Karpas-422 (cell line): ENCODE measurements around the gene MTHFD1L. TPM values are rescaled to one million over a fixed set of nuclear protein-coding genes. Genes with fewer than 3 reads are reported as not detected.

Experiments used
- DNase-seq: peaks from one replicate; pipeline ENCODE4 v3.0.0-alpha.2; 2015
- H2AFZ ChIP-seq: fragments of 200-600 bp; sonication (generic); 2 replicates; pipeline ENCODE4 v1.6.1; 2014; ENCODE audit warnings: antibody characterized with exemption, low read length, mixed read lengths
- H3K27ac ChIP-seq: fragments of 200-600 bp; sonication (generic); 2 replicates; pipeline ENCODE4 v1.5.1; 2014; ENCODE audit warnings: mild to moderate bottlenecking, low read length, moderate library complexity
- H3K27me3 ChIP-seq: fragments of 200-600 bp; sonication (generic); 2 replicates; pipeline ENCODE4 v1.6.1; 2014; ENCODE audit warnings: low read length, mixed read lengths
- H3K36me3 ChIP-seq: fragments of 200-600 bp; sonication (generic); 2 replicates; pipeline ENCODE4 v1.6.1; 2014; ENCODE audit warnings: low read length, mixed read lengths; ENCODE audit not compliant: insufficient read depth
- H3K4me1 ChIP-seq: fragments of 200-600 bp; sonication (generic); 2 replicates; pipeline ENCODE4 v1.6.1; 2014; ENCODE audit warnings: mild to moderate bottlenecking, low read length, mixed read lengths
- H3K4me2 ChIP-seq: fragments of 200-600 bp; sonication (generic); 2 replicates; pipeline ENCODE4 v1.6.1; 2014; ENCODE audit warnings: low read length, low read depth, mild to moderate bottlenecking; ENCODE audit not compliant: poor library complexity, severe bottlenecking
- H3K4me3 ChIP-seq: fragments of 200-600 bp; sonication (generic); 2 replicates; pipeline ENCODE4 v1.5.1; 2014; ENCODE audit warnings: mild to moderate bottlenecking, antibody characterized with exemption, low read length, mixed read lengths
- H3K79me2 ChIP-seq: fragments of 200-600 bp; sonication (generic); 2 replicates; pipeline ENCODE4 v1.6.1; 2014; ENCODE audit warnings: mild to moderate bottlenecking, low read length, mixed read lengths
- H3K9ac ChIP-seq: fragments of 200-600 bp; sonication (generic); 2 replicates; pipeline ENCODE4 v1.6.0; 2014; ENCODE audit warnings: low read length
- H3K9me2 ChIP-seq: fragments of 200-600 bp; sonication (generic), shearing (Covaris generic); replicated peaks from 2 replicates; pipeline ENCODE4 v1.6.0; 2014; ENCODE audit warnings: mild to moderate bottlenecking, low read length, moderate library complexity; ENCODE audit not compliant: insufficient read depth
- H3K9me3 ChIP-seq: fragments of 300-700, 200-600 bp; sonication (generic); 2 replicates; pipeline ENCODE4 v1.6.1; 2014; ENCODE audit warnings: low read length, mixed read lengths
- H4K20me1 ChIP-seq: fragments of 200-600 bp; sonication (generic); 2 replicates; pipeline ENCODE4 v1.6.1; 2014; ENCODE audit warnings: mild to moderate bottlenecking, antibody characterized with exemption, low read length, low read depth; ENCODE audit not compliant: insufficient read depth
- total RNA-seq: library from RNA; depleted of rRNA; stranded (reverse); fragments of >200 nt; shearing (Covaris generic); gene quantifications from 2 replicates; pipeline ENCODE4 v1.2.3, GENCODE V29; 2014; ENCODE audit warnings: low replicate concordance

Gene MTHFD1L
- total RNA-seq, 1 experiment from 2014 or later, result 60.7 TPM

DNA sequence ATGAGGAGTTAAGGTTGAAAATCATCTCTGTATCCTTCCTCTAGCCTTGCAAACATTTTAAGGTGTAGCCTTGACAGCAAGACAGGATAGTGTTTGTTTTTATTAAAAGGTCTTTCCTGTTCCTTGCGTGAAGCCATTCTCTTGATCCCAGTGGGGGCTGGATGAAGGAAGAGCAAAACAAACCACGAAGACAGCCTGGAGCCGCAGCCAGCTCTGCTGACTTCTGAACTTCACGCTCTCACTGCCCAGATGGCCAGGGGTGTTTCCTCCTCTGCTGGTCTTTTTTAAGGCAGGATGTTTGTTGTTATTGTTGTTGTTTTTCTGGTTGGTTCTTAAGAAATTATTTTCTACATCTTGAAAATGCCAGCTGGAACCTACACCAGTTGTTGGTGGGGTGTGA, 156.4 kb downstream of the MTHFD1L start:
- Histone ChIP-seq H3K79me2 (no peaks in the 10 kb centered on the region), H3K4me2 (no peak overlapping the region), H3K9me3 (no peaks in the 10 kb centered on the region), H3K4me3 (no peak overlapping the region), H3K27me3 (no peaks in the 10 kb centered on the region), H2AFZ (no peak overlapping the region), H3K36me3 (peaks cover 8% of the 10 kb centered on the region; the same call in 1 of the 2 replicates), H4K20me1 (no peaks in the 10 kb centered on the region), H3K9me2 (no peaks in the 10 kb centered on the region), H3K9ac (no peak overlapping the region), H3K27ac (no peak overlapping the region), H3K4me1 (no peaks in the 10 kb centered on the region)
- DNase-seq, result no peak

DNA sequence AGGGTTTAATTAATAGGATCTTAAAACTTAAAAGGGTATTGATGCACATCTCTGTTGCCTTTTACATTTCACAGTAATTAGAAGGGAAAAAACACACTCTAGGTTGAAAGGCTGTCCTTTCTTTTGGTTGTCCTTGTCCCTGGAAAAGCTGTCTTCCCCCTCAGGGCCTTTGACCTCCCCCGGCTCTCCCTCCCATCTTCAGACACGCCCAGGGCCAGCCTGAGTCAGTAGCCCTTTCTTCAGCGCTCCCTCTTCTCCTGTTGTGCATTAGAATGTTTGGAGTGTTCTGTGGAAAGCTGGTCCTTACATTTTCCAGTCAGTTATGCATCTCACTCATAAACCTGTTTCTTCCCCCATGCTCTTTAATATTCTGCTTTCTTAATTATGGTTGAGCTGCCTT, 157.0 kb downstream of the MTHFD1L start:
- H3K4me3 ChIP-seq, result no peak overlapping the region
- H3K79me2 ChIP-seq, result no peaks in the 10 kb centered on the region
- H3K27ac ChIP-seq, result no peak overlapping the region
- H3K9ac ChIP-seq, result no peak overlapping the region
- peaks cover 8% of the 10 kb centered on the region; the same call in 1 of the 2 replicates for H3K36me3 ChIP-seq
- no peaks in the 10 kb centered on the region for H3K9me2 ChIP-seq
- H3K27me3 ChIP-seq, result no peaks in the 10 kb centered on the region
- H4K20me1 ChIP-seq, result no peaks in the 10 kb centered on the region
- no peaks in the 10 kb centered on the region for H3K4me1 ChIP-seq
- no peak overlapping the region for H3K4me2 ChIP-seq
- no peaks in the 10 kb centered on the region for H3K9me3 ChIP-seq
- H2AFZ ChIP-seq, result no peak overlapping the region
- DNase-seq, result no peak

DNA sequence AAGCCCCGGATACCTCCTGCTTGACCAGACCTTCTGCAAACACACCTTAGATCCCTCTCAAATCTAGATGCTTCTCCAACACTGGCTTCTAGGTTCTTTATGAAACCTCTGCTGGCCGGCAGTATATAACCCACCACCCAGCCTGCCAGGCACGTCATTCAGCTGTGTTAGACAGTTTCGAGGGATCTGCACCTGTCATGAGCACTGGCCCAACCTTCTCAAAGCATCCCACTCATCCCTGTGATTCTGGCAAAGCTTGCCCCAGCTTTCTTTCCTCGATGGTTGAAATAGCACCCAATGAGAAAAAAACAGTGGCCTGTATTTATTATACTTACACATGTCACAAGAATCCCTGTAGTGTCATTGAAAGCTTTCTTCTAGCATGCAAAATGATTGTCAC, 157.8 kb downstream of the MTHFD1L start:
- no peak overlapping the region for H2AFZ ChIP-seq
- H3K36me3 ChIP-seq, result peaks cover 15% of the 10 kb centered on the region; the same call in 1 of the 2 replicates
- no peak overlapping the region for H3K4me3 ChIP-seq
- no peaks in the 10 kb centered on the region for H3K9me3 ChIP-seq
- no peaks in the 10 kb centered on the region for H4K20me1 ChIP-seq
- H3K9me2 ChIP-seq, result no peaks in the 10 kb centered on the region
- no peak for DNase-seq
- no peaks in the 10 kb centered on the region for H3K4me1 ChIP-seq
- no peak overlapping the region for H3K4me2 ChIP-seq
- no peak overlapping the region for H3K9ac ChIP-seq
- H3K79me2 ChIP-seq, result no peaks in the 10 kb centered on the region
- H3K27ac ChIP-seq, result no peak overlapping the region
- no peaks in the 10 kb centered on the region for H3K27me3 ChIP-seq

DNA sequence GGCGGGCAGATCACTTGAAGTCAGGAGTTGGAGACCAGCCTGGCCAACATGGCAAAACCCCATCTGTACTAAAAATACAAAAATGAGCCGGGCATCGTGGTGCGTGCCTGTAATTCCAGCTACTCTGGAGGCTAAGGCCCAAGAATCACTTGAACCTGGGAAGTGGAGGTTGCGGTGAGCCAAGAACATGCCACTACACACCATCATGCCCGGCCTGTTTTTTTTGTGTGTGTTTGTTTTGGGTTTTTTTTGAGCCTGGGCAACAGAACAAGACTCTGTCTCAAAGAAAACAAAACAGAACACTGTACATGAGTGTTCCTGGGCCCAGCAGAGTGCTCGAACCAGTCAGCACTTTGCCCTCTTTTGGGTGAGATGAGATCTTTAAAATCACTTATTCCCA, 159.1 kb downstream of the MTHFD1L start:
- H3K4me1 ChIP-seq, result no peaks in the 10 kb centered on the region
- no peak overlapping the region for H3K4me3 ChIP-seq

DNA sequence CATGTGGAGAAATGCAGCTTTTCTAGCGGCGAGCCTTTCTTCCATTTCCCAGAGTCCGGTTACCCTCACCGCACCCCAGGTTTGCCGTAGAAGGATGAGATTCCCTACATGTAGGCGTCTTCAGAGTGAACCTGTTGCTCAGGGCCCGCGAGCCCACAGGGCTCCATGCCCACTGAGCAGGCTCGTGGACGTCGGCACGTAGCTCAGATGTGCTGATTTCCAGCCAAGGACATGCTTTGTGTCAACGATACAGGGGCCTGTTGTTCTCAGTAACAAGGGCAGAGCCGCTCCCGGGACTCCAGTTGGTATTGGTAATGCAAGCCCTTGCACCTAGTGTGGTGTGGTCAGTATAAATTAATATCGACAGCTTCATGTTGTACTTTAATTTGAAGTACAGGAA, 159.6 kb downstream of the MTHFD1L start:
- Histone ChIP-seq H3K27me3 (no peaks in the 10 kb centered on the region), H3K9me3 (no peaks in the 10 kb centered on the region), H3K9me2 (no peaks in the 10 kb centered on the region), H3K36me3 (peaks cover 13% of the 10 kb centered on the region; the same call in 1 of the 2 replicates), H3K27ac (no peak overlapping the region), H3K4me1 (no peaks in the 10 kb centered on the region), H4K20me1 (no peaks in the 10 kb centered on the region), H3K79me2 (no peaks in the 10 kb centered on the region), H2AFZ (no peak overlapping the region), H3K4me3 (no peak overlapping the region), H3K4me2 (no peak overlapping the region), H3K9ac (no peak overlapping the region)
- DNase-seq, result no peak

More for the DNA sequence above, 159.1 kb downstream of the MTHFD1L start:
- no peaks in the 10 kb centered on the region for H4K20me1 ChIP-seq
- DNase-seq, result no peak
- H3K9ac ChIP-seq, result no peak overlapping the region
- H3K27ac ChIP-seq, result no peak overlapping the region
- H2AFZ ChIP-seq, result no peak overlapping the region
- no peak overlapping the region for H3K4me2 ChIP-seq
- no peaks in the 10 kb centered on the region for H3K27me3 ChIP-seq
- no peaks in the 10 kb centered on the region for H3K9me3 ChIP-seq
- peaks cover 15% of the 10 kb centered on the region; the same call in 1 of the 2 replicates for H3K36me3 ChIP-seq
- no peaks in the 10 kb centered on the region for H3K9me2 ChIP-seq
- no peaks in the 10 kb centered on the region for H3K79me2 ChIP-seq

DNA sequence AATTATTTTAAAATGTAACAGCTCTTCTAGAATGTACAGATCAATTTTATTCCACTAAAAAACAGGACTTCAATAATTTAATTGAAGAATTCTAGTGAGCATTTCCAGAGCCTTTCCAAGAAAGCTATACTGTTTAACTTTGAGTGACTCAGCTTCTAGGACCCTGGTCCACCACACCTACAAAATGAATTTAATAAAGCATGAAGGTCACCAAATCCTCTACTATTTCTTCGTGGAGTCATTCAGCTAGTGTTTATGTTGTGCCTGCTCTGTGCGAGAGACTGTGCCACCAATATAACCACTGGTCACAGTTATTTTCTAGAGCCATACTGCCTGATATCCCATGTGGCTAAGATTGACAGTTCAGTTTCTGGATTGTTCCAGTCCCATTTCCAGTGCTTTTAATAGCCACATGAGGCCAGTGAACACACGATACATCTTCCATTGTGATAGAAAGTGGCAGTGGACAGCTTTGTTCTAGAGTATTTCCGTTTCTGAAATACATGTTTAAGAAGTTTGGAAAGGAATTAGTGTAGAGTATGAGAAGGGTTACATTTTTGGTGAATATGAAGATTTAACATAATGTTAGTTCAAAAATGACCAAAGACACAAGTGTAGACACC, 160.7 kb downstream of the MTHFD1L start:
- no peaks in the 10 kb centered on the region for H3K9me2 ChIP-seq
- no peak overlapping the region for H3K27ac ChIP-seq
- no peaks in the 10 kb centered on the region for H3K79me2 ChIP-seq
- no peak overlapping the region for H3K4me3 ChIP-seq
- H2AFZ ChIP-seq, result no peak overlapping the region
- peaks cover 8% of the 10 kb centered on the region; the same call in 1 of the 2 replicates for H3K36me3 ChIP-seq
- H3K4me1 ChIP-seq, result no peaks in the 10 kb centered on the region
- no peaks in the 10 kb centered on the region for H3K27me3 ChIP-seq
- no peaks in the 10 kb centered on the region for H3K9me3 ChIP-seq
- DNase-seq, result no peak
- H3K9ac ChIP-seq, result no peak overlapping the region
- H4K20me1 ChIP-seq, result no peaks in the 10 kb centered on the region
- no peak overlapping the region for H3K4me2 ChIP-seq

DNA sequence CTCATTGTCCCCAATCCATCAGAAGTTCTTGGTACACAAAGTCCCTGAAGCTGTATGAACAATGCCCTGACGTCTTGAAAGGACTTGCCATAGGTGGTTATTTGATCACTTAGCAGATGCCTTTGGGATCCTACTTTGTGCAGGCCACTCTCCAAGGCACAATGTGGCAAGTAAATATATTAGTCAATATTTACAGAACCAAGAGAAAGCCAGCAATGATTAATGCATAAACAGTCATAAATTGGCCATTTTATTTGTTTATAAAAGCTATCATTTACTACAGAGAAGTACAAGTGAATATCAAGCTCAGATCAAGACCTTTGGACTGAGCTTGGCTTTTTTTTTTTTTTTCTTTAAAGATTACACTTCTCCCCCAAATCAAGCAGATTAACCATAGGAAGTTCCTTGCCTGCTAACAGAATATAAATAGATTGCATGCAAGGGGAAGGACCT, 161.8 kb downstream of the MTHFD1L start:
- no peaks in the 10 kb centered on the region for H3K27me3 ChIP-seq
- no peak overlapping the region for H3K4me2 ChIP-seq
- no peak overlapping the region for H3K27ac ChIP-seq
- no peaks in the 10 kb centered on the region for H4K20me1 ChIP-seq
- H3K4me1 ChIP-seq, result no peaks in the 10 kb centered on the region
- DNase-seq, result no peak
- H3K9me2 ChIP-seq, result no peaks in the 10 kb centered on the region
- no peaks in the 10 kb centered on the region for H3K79me2 ChIP-seq
- no peak overlapping the region for H2AFZ ChIP-seq
- H3K36me3 ChIP-seq, result peaks cover 8% of the 10 kb centered on the region; the same call in 1 of the 2 replicates
- H3K9me3 ChIP-seq, result no peaks in the 10 kb centered on the region
- no peak overlapping the region for H3K9ac ChIP-seq
- no peak overlapping the region for H3K4me3 ChIP-seq

DNA sequence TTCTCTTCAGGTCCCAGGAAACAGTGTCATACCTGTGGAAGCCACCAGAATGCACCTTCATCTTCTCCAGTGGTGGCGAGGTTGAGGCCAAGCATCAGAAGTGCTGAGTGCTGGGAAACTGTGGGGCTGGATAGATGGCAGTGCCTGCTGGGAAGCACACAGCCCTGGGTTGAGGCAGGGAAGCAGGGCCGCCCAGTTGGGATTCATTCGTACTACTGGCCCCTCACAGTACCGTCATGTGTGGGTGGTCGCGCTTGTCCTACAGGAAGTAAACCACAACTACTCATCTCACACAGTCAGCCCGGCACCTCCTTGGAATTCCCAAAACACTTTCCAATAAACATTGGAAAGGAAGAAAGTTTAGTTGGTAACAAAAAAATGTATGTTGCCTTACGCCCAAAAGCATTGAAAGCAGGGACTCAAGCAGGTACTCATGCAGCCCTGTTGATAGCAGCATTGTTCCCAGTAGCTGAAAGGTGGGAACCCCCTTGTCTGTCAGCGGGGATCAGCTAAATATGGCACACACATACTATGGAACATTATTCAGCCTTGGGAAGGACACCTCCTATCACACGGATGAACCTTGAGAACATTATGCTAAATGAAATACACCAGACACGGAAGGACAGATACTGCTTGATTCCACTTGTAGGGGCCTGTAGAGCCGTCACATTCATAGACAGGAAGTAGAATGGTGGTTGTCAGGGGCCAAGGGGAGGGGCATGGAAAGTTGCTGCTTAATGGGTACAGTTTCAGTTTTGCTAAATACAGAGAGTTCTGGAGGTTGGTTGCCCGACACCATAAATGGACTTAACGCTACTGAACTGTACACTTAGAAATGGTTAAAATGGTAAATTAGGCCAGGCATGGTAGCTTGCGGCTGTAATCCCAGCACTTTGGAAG, 162.7 kb downstream of the MTHFD1L start:
- Histone ChIP-seq H3K36me3 (peaks cover 8% of the 10 kb centered on the region; the same call in 1 of the 2 replicates), H3K27me3 (no peaks in the 10 kb centered on the region), H3K27ac (no peak overlapping the region), H3K4me1 (no peaks in the 10 kb centered on the region), H3K9me3 (no peaks in the 10 kb centered on the region), H3K4me2 (no peak overlapping the region), H4K20me1 (no peaks in the 10 kb centered on the region), H2AFZ (no peak overlapping the region), H3K9me2 (no peaks in the 10 kb centered on the region), H3K79me2 (no peaks in the 10 kb centered on the region), H3K4me3 (no peak overlapping the region), H3K9ac (no peak overlapping the region)
- no peak for DNase-seq
